Measurements from ENCODE around the gene KRT86. TPM values are rescaled to one million over a fixed set of nuclear protein-coding genes. Genes with fewer than 3 reads are reported as not detected.

The KRT86 gene
- total RNA-seq, 2 donors from 2014 or later: not detected

GRCh38 chr12:52336641-52337040, 62.2 kb downstream of the KRT86 start:
- DNase-seq: no peak
- Mint-ChIP-seq H3K36me3 (ENCODE audit: low read depth) (no peaks in the 10 kb centered on the region), H3K4me3 (no peak overlapping the region), H3K27ac (no peak overlapping the region), H3K9me3 (no peaks in the 10 kb centered on the region), H3K27me3 (ENCODE audit: insufficient read depth) (peaks cover 2% of the 10 kb centered on the region), H3K4me1 (peaks cover 7% of the 10 kb centered on the region)
- Histone ChIP-seq H3K27me3 (ENCODE audit: control insufficient read depth, insufficient read depth, low read length, poor library complexity, severe bottlenecking) (no peaks in the 10 kb centered on the region), H3K36me3 (ENCODE audit: control insufficient read depth, insufficient read depth, low read length) (no peaks in the 10 kb centered on the region), H3K4me1 (ENCODE audit: control insufficient read depth, insufficient read depth, low read length) (no peaks in the 10 kb centered on the region), H3K4me3 (ENCODE audit: low read length) (no peak overlapping the region), H3K27ac (ENCODE audit: low read depth, low read length) (no peak overlapping the region), H3K9me3 (ENCODE audit: control insufficient read depth, low read length) (no peaks in the 10 kb centered on the region), H3K9ac (ENCODE audit: extremely low read depth, low read length, poor library complexity, severe bottlenecking) (no peak overlapping the region)
- 92% methylated on average over 2 of the region's 2 CpGs; no CpG with 5 or more reads in 1 of the 2 experiments for WGBS, 2 experiments (ENCODE audit: insufficient coverage in 1 of 2, insufficient read length in 1 of 2)
- TF ChIP-seq CTCF (conservative IDR thresholded peaks at IDR 0.05): no peak

DNA sequence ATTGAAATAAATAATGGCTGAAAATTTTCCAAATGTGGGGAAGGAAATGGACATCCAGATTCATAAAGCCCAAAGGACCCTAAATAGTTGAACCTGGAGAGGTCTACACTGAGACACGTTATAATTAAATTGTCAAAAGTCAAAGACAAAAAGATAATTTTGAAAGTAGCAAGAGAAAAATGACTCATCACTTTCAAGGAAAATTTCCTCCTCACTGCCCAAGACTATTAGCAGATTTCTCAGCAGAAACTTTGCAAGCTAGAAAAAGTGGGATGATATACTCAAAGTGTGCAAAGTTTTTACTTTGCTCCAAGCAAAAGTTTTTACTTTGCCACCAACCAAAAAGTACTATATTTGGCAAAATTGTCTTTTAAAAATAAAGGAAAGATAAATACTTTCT, 62.6 kb downstream of the KRT86 start:
- H3K4me3 Mint-ChIP-seq: no peak overlapping the region
- DNase-seq: no peak
- no peak overlapping the region for H3K27ac Mint-ChIP-seq
- H3K4me3 ChIP-seq (ENCODE audit: low read length): no peak overlapping the region
- H3K9ac ChIP-seq (ENCODE audit: extremely low read depth, low read length, poor library complexity, severe bottlenecking): no peak overlapping the region
- TF ChIP-seq CTCF (conservative IDR thresholded peaks at IDR 0.05): no peak
- no peaks in the 10 kb centered on the region for H3K27me3 ChIP-seq (ENCODE audit: control insufficient read depth, insufficient read depth, low read length, poor library complexity, severe bottlenecking)
- WGBS, 2 experiments (ENCODE audit: insufficient coverage in 1 of 2, insufficient read length in 1 of 2): 79% methylated on average over 1 of the region's 1 CpG; no CpG with 5 or more reads in 1 of the 2 experiments
- H3K36me3 Mint-ChIP-seq (ENCODE audit: low read depth): no peaks in the 10 kb centered on the region
- H3K27me3 Mint-ChIP-seq (ENCODE audit: insufficient read depth): peaks cover 5% of the 10 kb centered on the region
- no peaks in the 10 kb centered on the region for H3K9me3 Mint-ChIP-seq
- no peaks in the 10 kb centered on the region for H3K4me1 ChIP-seq (ENCODE audit: control insufficient read depth, insufficient read depth, low read length)
- H3K4me1 Mint-ChIP-seq: peaks cover 7% of the 10 kb centered on the region
- no peaks in the 10 kb centered on the region for H3K9me3 ChIP-seq (ENCODE audit: control insufficient read depth, low read length)
- no peak overlapping the region for H3K27ac ChIP-seq (ENCODE audit: low read depth, low read length)
- no peaks in the 10 kb centered on the region for H3K36me3 ChIP-seq (ENCODE audit: control insufficient read depth, insufficient read depth, low read length)

GRCh38 chr12:52338241-52338960, 64.0 kb downstream of the KRT86 start:
- WGBS, 2 experiments (ENCODE audit: insufficient coverage in 1 of 2, insufficient read length in 1 of 2): 91 to 94% methylated on average over 9 to 10 of the region's 10 CpGs
- DNase-seq: no peak
- no peaks in the 10 kb centered on the region for H3K4me1 ChIP-seq (ENCODE audit: control insufficient read depth, insufficient read depth, low read length)
- Mint-ChIP-seq H3K4me1 (peaks cover 4% of the 10 kb centered on the region), H3K4me3 (no peak overlapping the region), H3K27me3 (ENCODE audit: insufficient read depth) (peaks cover 6% of the 10 kb centered on the region), H3K9me3 (peaks cover 2% of the 10 kb centered on the region), H3K36me3 (ENCODE audit: low read depth) (no peaks in the 10 kb centered on the region), H3K27ac (no peak overlapping the region)
- no peaks in the 10 kb centered on the region for H3K27me3 ChIP-seq (ENCODE audit: control insufficient read depth, insufficient read depth, low read length, poor library complexity, severe bottlenecking)
- H3K27ac ChIP-seq (ENCODE audit: low read depth, low read length): no peak overlapping the region
- H3K4me3 ChIP-seq (ENCODE audit: low read length): no peak overlapping the region
- H3K9ac ChIP-seq (ENCODE audit: extremely low read depth, low read length, poor library complexity, severe bottlenecking): no peak overlapping the region
- no peaks in the 10 kb centered on the region for H3K36me3 ChIP-seq (ENCODE audit: control insufficient read depth, insufficient read depth, low read length)
- peaks cover 3% of the 10 kb centered on the region for H3K9me3 ChIP-seq (ENCODE audit: control insufficient read depth, low read length)
- no peak for TF ChIP-seq CTCF (conservative IDR thresholded peaks at IDR 0.05)

All from endodermal cell (in vitro differentiated cells).